ENCODE data around the gene VAV1.

VAV1 gene

DNA sequence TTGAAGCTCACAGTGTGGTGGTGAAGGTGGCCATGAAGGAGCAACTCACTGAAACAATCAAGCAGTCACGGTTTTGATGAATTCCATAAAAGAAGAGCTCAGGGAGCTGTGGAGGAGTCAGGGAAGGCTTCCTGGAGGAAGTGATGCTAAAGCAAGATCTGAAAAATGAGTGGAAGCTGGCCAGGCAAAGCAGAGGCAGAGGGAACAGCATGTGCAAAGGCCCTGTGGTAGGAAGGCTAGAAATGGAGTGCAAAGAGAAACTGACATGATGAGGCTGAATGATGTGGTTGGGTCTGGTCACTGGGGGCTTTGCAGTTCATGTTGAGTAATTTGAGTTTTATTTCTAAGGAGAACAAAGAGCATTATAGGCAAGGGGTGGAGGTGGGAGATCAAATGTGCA is 121.8 kb downstream of the VAV1 start:
- no peaks in the 10 kb centered on the region for H3K36me3 ChIP-seq (ENCODE audit: control insufficient read depth, insufficient read depth, low read length)
- H3K4me3 ChIP-seq (ENCODE audit: extremely low read depth, insufficient read depth, low read length, poor library complexity, severe bottlenecking): no peak overlapping the region
- WGBS, 2 experiments (ENCODE audit: insufficient coverage in 2 of 2): 50% methylated on average over 1 of the region's 1 CpG; no CpG with 5 or more reads in 1 of the 2 experiments
- no peaks in the 10 kb centered on the region for H3K4me1 ChIP-seq (ENCODE audit: control insufficient read depth, insufficient read depth, low read length, poor library complexity, severe bottlenecking)
- no peak overlapping the region for H3K27ac ChIP-seq (ENCODE audit: low read depth, low read length, severe bottlenecking)
- H3K9me3 ChIP-seq (ENCODE audit: control insufficient read depth, low read length): peaks cover 57% of the 10 kb centered on the region

DNA sequence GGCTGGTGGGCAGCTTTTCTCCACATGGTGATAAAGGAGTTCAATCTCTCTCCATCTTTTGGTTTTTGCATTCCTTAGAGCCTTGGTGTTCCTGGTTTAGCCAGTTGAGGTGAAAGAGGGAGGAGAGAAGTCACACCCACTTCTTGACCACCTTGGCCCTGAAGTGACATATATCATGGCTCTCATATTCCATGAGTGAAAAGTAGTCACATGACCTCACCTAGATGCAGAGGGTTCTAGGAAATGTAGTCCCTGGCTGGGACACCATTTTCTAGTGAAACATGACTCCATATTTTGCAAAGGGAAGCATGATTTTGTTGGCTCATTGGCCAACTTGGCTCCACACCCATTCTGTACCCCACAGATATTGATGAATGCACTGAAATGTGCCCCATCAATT is 130.9 kb downstream of the VAV1 start:
- Histone ChIP-seq H3K4me1 (ENCODE audit: control insufficient read depth, insufficient read depth, low read length, poor library complexity, severe bottlenecking) (no peaks in the 10 kb centered on the region), H3K36me3 (ENCODE audit: control insufficient read depth, insufficient read depth, low read length) (no peaks in the 10 kb centered on the region), H3K9me3 (ENCODE audit: control insufficient read depth, low read length) (peaks cover 47% of the 10 kb centered on the region), H3K4me3 (ENCODE audit: extremely low read depth, insufficient read depth, low read length, poor library complexity, severe bottlenecking) (no peak overlapping the region), H3K27ac (ENCODE audit: low read depth, low read length, severe bottlenecking) (no peak overlapping the region)

DNA sequence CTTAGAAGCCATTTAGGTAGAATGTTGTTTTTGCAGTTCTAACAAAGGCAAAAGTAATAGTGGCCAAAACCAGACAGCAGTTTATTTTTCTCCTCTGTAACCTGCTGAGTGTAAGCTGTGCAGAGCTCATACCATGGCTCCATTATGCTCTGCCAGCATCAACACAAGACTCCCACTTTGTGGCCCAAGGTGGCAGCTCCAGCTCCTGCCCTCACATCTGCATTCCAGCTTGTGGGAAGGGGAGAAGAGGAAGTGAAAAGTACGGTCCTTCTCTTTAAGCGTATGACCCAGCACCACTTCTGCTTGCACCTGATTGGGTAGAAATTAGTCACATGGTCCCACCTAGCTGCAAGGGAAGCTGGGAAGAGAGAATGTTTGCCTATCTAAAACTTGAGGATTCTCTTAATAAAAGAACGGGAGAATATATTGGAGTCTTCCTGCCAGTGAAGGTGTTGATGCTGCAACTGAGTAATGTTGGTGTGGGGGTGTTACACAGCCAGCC is 134.1 kb downstream of the VAV1 start:
- Histone ChIP-seq H3K4me1 (ENCODE audit: control insufficient read depth, insufficient read depth, low read length, poor library complexity, severe bottlenecking) (no peaks in the 10 kb centered on the region), H3K4me3 (ENCODE audit: extremely low read depth, insufficient read depth, low read length, poor library complexity, severe bottlenecking) (no peak overlapping the region), H3K36me3 (ENCODE audit: control insufficient read depth, insufficient read depth, low read length) (no peaks in the 10 kb centered on the region), H3K27ac (ENCODE audit: low read depth, low read length, severe bottlenecking) (no peak overlapping the region), H3K9me3 (ENCODE audit: control insufficient read depth, low read length) (peaks cover 44% of the 10 kb centered on the region)
- 69 to 83% methylated on average over 2 to 3 of the region's 3 CpGs for WGBS, 2 experiments (ENCODE audit: insufficient coverage in 2 of 2)

All from mesodermal cell (in vitro differentiated cells).